PC-9 (cell line): ENCODE data around the gene MCM8.

Experiments used
- EZH2 ChIP-seq: fragments of 200-600 bp; sonication (generic); IDR thresholded peaks from 2 replicates; pipeline ENCODE4 v1.8.0; 2017; ENCODE audit warnings: antibody characterized with exemption, low read depth
- TF ChIP-seq, protein P1 (sequence below): fragments of 200-600 bp; sonication (generic); conservative IDR thresholded peaks from 2 replicates; pipeline ENCODE4 v1.6.1; 2017; ENCODE audit warnings: mixed run types, antibody characterized with exemption, mild to moderate bottlenecking, moderate library complexity

DNA sequence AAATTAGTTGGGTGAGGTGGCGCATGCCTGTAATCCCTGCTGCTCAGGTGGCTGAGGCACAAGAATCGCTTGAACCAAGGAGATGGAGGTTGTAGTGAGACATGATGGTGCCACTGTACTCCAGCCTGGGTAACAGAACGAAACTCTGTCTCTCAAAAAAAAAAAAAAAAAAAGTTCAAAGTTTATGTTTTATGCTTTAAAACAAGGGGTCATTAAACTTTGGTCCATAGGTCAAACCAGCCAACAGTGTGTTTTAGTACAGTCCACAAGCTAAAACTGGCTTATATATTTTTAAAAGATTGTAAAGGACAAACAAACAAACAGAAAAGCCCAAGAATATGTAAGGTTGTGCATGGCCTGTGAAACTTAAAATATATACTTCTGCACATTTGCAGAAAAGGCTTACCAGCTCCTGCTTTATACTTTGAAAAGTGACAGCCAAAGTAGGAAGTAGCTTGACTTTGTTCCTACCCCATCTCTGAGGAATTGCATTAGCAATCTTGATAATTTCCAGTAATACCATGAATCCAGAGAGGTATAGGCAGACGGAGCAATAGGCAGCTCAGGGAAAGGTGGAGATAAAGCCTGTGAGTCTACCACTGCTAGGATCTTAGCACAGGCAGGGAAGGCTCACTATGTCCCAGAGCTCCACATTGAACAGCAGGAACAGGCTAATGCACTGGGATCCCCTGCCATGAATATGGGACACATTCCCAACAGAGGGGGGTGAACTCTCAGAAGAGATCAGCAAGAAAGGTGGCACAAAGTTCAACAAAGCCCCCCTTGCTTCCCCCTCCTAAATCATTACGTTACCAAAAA lies 30.5 kb downstream of the MCM8 start:
- TF ChIP-seq, protein P1, sequence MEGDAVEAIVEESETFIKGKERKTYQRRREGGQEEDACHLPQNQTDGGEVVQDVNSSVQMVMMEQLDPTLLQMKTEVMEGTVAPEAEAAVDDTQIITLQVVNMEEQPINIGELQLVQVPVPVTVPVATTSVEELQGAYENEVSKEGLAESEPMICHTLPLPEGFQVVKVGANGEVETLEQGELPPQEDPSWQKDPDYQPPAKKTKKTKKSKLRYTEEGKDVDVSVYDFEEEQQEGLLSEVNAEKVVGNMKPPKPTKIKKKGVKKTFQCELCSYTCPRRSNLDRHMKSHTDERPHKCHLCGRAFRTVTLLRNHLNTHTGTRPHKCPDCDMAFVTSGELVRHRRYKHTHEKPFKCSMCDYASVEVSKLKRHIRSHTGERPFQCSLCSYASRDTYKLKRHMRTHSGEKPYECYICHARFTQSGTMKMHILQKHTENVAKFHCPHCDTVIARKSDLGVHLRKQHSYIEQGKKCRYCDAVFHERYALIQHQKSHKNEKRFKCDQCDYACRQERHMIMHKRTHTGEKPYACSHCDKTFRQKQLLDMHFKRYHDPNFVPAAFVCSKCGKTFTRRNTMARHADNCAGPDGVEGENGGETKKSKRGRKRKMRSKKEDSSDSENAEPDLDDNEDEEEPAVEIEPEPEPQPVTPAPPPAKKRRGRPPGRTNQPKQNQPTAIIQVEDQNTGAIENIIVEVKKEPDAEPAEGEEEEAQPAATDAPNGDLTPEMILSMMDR = no peak
- no peak for TF ChIP-seq EZH2
